ENCODE measurements around the gene CACUL1.
"Not testable (repeated sequence)": the region's sequence is repeated elsewhere in the genome, so short reads cannot be mapped to it uniquely, and the experiment has no call there.

Gene CACUL1

GRCh38 chr10:118768041-118768919, 13.5 kb upstream of the CACUL1 start:
- no peak for DNase-seq

- no peak for DNase-seq
These were observed 12.7 kb upstream of the CACUL1 start for GRCh38 chr10:118767297-118768040.

- no peak for DNase-seq
These were observed 9.4 kb upstream of the CACUL1 start for GRCh38 chr10:118764195-118764594.

- peak; percentile 78 for DNase-seq
These were observed 8.6 kb upstream of the CACUL1 start for GRCh38 chr10:118763202-118763988.

GRCh38 chr10:118760265-118760664, 5.5 kb upstream of the CACUL1 start:
- DNase-seq: no peak

- no peak for DNase-seq
These were observed 3.7 kb upstream of the CACUL1 start for GRCh38 chr10:118758449-118758848.

GRCh38 chr10:118754229-118754555, 578 bp downstream of the CACUL1 start:
- DNase-seq: peak; percentile 6

GRCh38 chr10:118753331-118754228, 1.2 kb downstream of the CACUL1 start:
- DNase-seq: no peak

- DNase-seq: no peak
These were observed 2.4 kb downstream of the CACUL1 start for GRCh38 chr10:118752409-118752808.

- DNase-seq: no peak
These were observed 3.5 kb downstream of the CACUL1 start for GRCh38 chr10:118751265-118751664.

- DNase-seq: no peak
These were observed 6.7 kb downstream of the CACUL1 start for GRCh38 chr10:118748041-118748440.

- no peak for DNase-seq
These were observed 8.5 kb downstream of the CACUL1 start for GRCh38 chr10:118746246-118746645.

GRCh38 chr10:118745056-118745455, 9.7 kb downstream of the CACUL1 start:
- no peak for DNase-seq

- DNase-seq: not testable (repeated sequence)
These were observed 10.3 kb downstream of the CACUL1 start for GRCh38 chr10:118744346-118744918.

- no peak for DNase-seq
These were observed 12.0 kb downstream of the CACUL1 start for GRCh38 chr10:118742782-118743181.

GRCh38 chr10:118742032-118742431, 12.7 kb downstream of the CACUL1 start:
- DNase-seq: no peak

- DNase-seq: no peak
These were observed 16.4 kb downstream of the CACUL1 start for GRCh38 chr10:118738406-118738805.

- DNase-seq: no peak
These were observed 17.0 kb downstream of the CACUL1 start for GRCh38 chr10:118737603-118738302.

GRCh38 chr10:118735294-118735693, 19.5 kb downstream of the CACUL1 start:
- DNase-seq: no peak

- DNase-seq: no peak
These were observed 20.3 kb downstream of the CACUL1 start for GRCh38 chr10:118734475-118734874.
